Measurements from ENCODE around the gene CHL1.
A peak's percentile ranks its signal among the peaks of the same experiment; 100 is the strongest.
"Not testable (repeated sequence)": the region's sequence is repeated elsewhere in the genome, so short reads cannot be mapped to it uniquely, and the experiment has no call there.

The CHL1 gene

DNA sequence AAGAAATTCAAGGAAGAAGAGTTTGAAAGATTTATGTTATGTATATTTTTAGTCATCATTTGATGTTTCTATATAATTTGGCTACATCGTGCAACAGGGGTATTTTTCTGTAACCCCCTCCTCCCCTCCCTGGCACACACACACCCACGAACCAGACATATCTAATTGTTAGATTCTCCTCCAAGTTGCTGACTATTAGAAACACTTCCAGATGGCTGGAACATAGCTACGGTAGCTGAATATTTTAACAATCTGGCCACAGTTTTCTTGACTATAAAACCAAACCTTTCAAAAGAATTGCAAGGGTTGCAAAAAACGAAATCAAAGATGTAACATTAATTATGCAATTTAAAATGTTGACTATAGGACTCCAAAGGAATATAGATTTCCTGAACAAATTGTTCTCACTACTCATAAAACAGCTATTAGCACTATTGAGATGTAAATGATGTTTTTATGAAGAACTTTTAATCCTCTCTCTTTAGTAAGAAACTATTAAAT lies 154.4 kb downstream of the CHL1 start:
- no peak overlapping the region for H3K4me2 ChIP-seq
- no peaks in the 10 kb centered on the region for H4K20me1 ChIP-seq
- no peak for TF ChIP-seq Cebpa-rat (IDR thresholded peaks at IDR 0.05)
- H3K27me3 ChIP-seq = no peaks in the 10 kb centered on the region
- H3K9me3 ChIP-seq = no peaks in the 10 kb centered on the region
- H3K4me1 ChIP-seq = 0 out of 2 replicates have a peak, but pooled peaks cover 4% of the 10 kb centered on the region
- no peaks in the 10 kb centered on the region for H3K36me3 ChIP-seq
- no peak overlapping the region for H3K4me3 ChIP-seq
- no peak overlapping the region for H3K9ac ChIP-seq
- no peak overlapping the region for H3K27ac ChIP-seq

DNA sequence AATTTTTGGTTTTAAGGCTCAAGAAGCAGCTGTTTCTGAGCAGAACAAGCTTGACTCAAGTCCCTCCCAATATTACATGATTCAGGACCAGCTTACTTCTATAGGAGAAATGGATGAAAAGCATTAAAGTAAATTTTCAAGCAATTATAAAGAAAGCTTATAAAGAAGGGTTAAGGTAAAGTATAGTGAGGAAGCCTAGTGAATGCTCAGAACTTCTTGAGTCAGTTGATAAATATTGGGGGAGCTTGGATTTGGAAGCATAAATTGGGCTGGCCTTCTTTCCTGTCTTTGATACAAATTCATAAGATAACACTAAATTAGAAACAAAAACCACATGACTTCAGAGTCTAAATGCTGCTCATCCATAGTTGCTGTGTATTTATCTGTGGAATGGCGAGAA lies 156.0 kb downstream of the CHL1 start:
- Histone ChIP-seq H3K27ac (no peak overlapping the region), H3K4me2 (no peak overlapping the region), H3K36me3 (no peaks in the 10 kb centered on the region), H3K9me3 (no peaks in the 10 kb centered on the region), H3K27me3 (no peaks in the 10 kb centered on the region), H3K9ac (no peak overlapping the region), H4K20me1 (no peaks in the 10 kb centered on the region), H3K4me3 (no peak overlapping the region), H3K4me1 (0 out of 2 replicates have a peak, but pooled peaks cover 4% of the 10 kb centered on the region)
- TF ChIP-seq Cebpa-rat (IDR thresholded peaks at IDR 0.05) = no peak

DNA sequence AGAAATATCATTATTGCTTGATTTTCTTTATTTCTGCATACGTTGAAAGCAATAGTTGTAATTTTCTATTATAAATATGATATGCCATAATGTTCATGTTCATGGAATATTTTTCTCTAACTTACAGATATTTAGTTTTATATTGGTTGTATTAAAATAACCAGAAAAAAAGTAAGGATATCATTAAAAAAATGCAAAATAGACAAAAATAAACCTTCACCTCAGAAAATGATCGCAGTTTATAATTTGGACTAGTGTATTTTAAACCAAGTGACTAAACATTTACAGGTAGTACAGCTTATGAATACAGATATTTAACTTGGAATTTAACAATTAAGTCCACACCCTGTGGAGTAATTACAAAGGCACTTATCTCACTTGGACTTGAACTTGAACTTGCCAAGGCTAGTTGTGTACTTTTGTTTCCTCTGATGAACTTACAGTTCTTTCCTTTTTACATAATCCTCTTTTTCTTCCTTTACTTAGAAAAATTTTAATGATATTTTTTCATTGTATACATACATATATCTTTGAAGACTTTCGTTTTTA lies 156.7 kb downstream of the CHL1 start:
- H3K36me3 ChIP-seq = no peaks in the 10 kb centered on the region
- no peak for TF ChIP-seq Cebpa-rat (IDR thresholded peaks at IDR 0.05)
- H3K4me1 ChIP-seq = 0 out of 2 replicates have a peak, but pooled peaks cover 4% of the 10 kb centered on the region
- no peak overlapping the region for H3K9ac ChIP-seq
- H3K4me2 ChIP-seq = no peak overlapping the region
- no peaks in the 10 kb centered on the region for H3K27me3 ChIP-seq
- H3K27ac ChIP-seq = no peak overlapping the region
- H3K4me3 ChIP-seq = no peak overlapping the region
- H4K20me1 ChIP-seq = no peaks in the 10 kb centered on the region
- H3K9me3 ChIP-seq = no peaks in the 10 kb centered on the region

DNA sequence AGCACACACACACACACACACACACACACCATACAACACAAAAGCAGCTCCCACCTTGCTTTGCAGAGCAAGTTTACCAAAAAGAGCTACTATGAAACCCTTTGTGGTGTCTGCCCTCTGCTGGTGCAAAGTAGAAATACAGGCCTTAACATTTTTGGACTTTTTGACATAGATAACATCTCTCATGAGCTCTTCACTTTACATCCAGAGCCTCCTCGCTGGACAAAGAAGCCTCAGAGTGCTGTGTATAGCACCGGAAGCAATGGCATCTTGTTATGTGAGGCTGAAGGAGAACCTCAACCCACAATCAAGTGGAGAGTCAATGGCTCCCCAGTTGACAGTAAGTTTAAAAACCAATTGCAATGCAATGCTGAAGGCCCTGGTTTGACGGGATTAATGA lies 157.9 kb downstream of the CHL1 start:
- Histone ChIP-seq H3K4me3 (no peak overlapping the region), H3K4me2 (no peak overlapping the region), H4K20me1 (no peaks in the 10 kb centered on the region), H3K9me3 (no peaks in the 10 kb centered on the region), H3K4me1 (peaks cover 8% of the 10 kb centered on the region), H3K9ac (no peak overlapping the region), H3K27me3 (no peaks in the 10 kb centered on the region), H3K27ac (no peak overlapping the region), H3K36me3 (no peaks in the 10 kb centered on the region)
- no peak for TF ChIP-seq Cebpa-rat (IDR thresholded peaks at IDR 0.05)

DNA sequence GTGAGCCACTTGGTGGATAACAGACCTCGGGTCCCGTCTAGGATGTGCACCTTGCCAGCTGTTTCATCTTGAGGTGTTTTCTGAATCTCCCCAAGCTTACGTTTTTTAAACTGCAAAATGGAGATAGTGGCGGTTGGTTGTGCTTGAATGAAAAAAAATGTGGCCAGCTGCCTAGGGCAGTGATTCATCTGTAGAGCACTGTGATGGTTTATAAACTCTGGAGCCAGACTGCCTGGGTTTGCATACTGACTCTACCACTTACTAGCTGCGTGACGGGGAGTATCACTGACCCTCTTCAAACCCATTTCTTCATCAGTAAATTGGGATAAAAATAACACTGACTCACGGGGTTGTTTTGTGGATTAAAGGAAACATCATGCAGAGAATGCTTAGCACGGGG lies 159.1 kb downstream of the CHL1 start:
- Histone ChIP-seq H3K9me3 (no peaks in the 10 kb centered on the region), H3K27ac (no peak overlapping the region), H4K20me1 (no peaks in the 10 kb centered on the region), H3K4me3 (no peak overlapping the region), H3K36me3 (no peaks in the 10 kb centered on the region), H3K27me3 (no peaks in the 10 kb centered on the region), H3K4me2 (no peak overlapping the region), H3K4me1 (peaks cover 17% of the 10 kb centered on the region), H3K9ac (no peak overlapping the region)
- TF ChIP-seq Cebpa-rat (IDR thresholded peaks at IDR 0.05) = no peak

DNA sequence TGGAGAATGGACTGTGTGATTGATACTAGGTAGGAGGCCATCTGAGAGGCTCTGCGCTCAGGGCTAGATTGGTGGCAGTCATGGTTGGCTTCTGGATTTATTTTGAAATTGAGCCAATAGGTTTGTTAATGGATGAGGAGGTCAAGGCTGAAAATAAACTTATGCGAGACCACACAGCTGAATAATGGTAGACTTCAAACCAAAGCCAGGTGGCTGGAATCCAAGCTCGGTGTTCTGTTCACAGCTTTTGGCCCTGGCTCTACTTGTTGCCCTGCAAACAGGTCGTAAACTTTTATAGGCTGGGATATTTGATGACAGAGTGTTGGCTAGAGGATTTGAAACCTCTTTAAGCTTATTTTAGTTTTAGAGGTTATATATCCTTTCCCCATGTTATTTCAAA lies 160.4 kb downstream of the CHL1 start:
- Histone ChIP-seq H3K9ac (no peak overlapping the region), H3K9me3 (no peaks in the 10 kb centered on the region), H3K4me1 (peaks cover 17% of the 10 kb centered on the region), H3K27me3 (no peaks in the 10 kb centered on the region), H3K4me2 (no peak overlapping the region), H3K4me3 (no peak overlapping the region), H3K27ac (no peak overlapping the region), H4K20me1 (no peaks in the 10 kb centered on the region), H3K36me3 (no peaks in the 10 kb centered on the region)
- no peak for TF ChIP-seq Cebpa-rat (IDR thresholded peaks at IDR 0.05)

DNA sequence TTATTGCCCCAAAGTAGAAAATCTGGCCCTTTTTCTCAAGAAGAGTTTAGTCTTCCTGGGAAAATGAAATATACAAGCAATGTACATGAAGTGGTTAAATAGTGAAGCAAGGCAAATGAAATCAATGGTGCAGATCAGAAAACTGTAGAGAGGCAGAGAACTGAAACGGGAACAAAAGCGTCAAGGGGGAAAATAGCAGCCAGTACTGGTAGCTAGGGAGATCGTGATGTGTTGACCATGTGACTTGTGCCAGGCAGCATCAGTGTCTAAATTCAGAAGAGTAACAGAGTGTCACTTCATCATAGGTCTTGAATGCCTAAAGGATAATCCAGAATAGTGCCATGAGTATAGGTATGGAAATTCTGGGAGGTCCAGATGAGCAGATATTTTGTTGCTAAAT lies 163.1 kb downstream of the CHL1 start:
- Histone ChIP-seq H3K36me3 (no peaks in the 10 kb centered on the region), H3K4me1 (peaks cover 12% of the 10 kb centered on the region), H3K27ac (no peak overlapping the region), H3K9ac (no peak overlapping the region), H3K9me3 (no peaks in the 10 kb centered on the region), H3K4me2 (peak overlapping the region; percentile 41), H3K27me3 (no peaks in the 10 kb centered on the region), H3K4me3 (no peak overlapping the region), H4K20me1 (no peaks in the 10 kb centered on the region)
- TF ChIP-seq Cebpa-rat (IDR thresholded peaks at IDR 0.05) = no peak

DNA sequence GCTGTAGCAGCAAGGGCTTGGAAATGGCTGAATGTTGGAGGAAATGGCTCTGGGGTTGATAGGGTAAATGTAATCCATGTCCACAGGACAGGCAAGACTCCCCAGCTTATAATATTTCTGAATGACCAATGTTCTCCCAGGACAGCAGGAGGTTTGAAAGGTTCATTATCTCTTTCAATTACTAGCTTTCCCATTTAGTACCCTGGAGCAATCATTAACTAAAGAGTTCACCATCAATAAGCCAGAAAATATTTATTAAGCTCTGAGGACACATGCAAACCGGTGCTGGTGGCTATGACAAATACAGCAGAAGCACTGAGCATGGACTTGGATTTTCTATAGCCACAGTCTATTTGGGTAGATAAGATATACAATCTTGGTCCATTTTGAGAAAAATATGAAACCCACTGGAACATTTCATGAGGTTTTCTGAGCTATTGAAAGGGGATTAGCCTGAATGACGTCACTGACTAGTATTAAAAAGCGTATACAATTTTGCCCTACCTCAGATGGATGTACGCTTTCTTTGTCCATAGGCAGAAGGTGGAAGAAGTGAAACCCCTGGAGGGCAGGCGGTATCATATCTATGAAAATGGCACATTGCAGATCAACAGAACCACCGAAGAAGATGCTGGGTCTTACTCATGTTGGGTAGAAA lies 166.2 kb downstream of the CHL1 start:
- Histone ChIP-seq H3K9ac (no peak overlapping the region), H4K20me1 (no peaks in the 10 kb centered on the region), H3K27me3 (no peaks in the 10 kb centered on the region), H3K36me3 (no peaks in the 10 kb centered on the region), H3K4me2 (no peak overlapping the region), H3K9me3 (no peaks in the 10 kb centered on the region; the same call in 1 of the 2 replicates), H3K27ac (no peak overlapping the region), H3K4me1 (peaks cover 12% of the 10 kb centered on the region), H3K4me3 (no peak overlapping the region)
- no peak for TF ChIP-seq Cebpa-rat (IDR thresholded peaks at IDR 0.05)

DNA sequence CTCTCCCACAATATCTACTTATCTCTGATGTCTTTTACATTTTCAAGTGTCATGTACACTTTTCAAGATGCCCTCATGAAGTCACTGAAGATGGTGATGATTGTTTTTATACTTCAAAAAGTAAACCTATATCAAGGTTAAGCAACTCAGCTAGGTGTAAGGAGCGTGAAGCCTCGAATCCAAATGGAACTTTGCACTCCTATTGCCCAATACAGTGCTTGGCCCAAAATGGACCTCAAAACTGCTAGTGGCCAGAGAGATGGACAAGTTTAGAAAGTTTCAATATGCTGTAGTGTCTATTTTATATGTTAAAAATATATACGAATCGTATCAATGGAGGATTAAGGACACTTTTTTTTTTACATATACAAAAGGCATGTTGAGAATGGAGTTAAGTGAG lies 167.7 kb downstream of the CHL1 start:
- peaks cover 10% of the 10 kb centered on the region for H3K9me3 ChIP-seq
- TF ChIP-seq Cebpa-rat (IDR thresholded peaks at IDR 0.05) = no peak
- no peak overlapping the region for H3K4me2 ChIP-seq
- no peak overlapping the region for H3K4me3 ChIP-seq
- no peak overlapping the region for H3K9ac ChIP-seq
- no peaks in the 10 kb centered on the region for H3K36me3 ChIP-seq
- H3K27ac ChIP-seq = no peak overlapping the region
- H3K4me1 ChIP-seq = peaks cover 10% of the 10 kb centered on the region
- H4K20me1 ChIP-seq = no peaks in the 10 kb centered on the region
- no peaks in the 10 kb centered on the region for H3K27me3 ChIP-seq

DNA sequence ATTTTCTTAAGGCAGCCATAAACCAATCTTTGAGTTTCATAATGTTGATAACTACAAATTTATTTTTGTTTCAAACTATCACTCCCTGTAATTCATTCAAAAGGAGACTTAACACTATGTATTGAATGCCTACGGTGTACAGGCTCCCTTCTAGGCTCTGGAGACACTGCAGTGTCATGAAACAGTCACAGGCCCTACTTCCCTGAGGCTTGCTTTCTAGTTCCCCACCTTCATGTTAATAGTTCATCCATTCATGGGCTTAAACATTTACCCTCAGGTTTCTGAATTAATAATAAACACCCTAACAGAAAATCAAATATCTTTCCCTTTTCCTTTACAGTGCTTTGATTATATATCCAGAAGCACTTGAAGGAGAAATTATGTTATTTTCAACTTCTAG lies 168.7 kb downstream of the CHL1 start:
- Histone ChIP-seq H3K4me1 (peaks cover under 1% of the 10 kb centered on the region; the same call in 1 of the 2 replicates), H3K9me3 (peaks cover 10% of the 10 kb centered on the region), H3K9ac (no peak overlapping the region)

DNA sequence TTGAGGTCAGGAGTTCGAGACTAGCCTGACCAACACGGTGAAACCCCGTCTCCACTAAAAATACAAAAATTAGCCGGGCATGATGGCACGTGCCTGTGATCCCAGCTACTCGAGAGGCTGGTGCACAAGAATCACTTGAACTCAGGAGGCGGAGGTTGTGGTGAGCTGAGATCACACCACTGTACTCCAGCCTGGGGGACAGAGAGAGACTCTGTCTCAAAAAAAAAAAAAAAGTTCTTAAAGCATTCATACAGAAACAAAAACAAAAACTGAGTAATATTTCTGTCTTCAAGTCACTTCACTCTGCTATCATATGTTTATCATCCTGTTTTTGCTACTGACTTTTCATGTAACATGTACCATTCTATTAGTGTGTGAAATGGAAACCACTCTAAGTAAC lies 169.7 kb downstream of the CHL1 start:
- not testable (repeated sequence) for H4K20me1 ChIP-seq, H3K9ac ChIP-seq, H3K4me3 ChIP-seq, H3K27me3 ChIP-seq, H3K27ac ChIP-seq, H3K4me1 ChIP-seq, H3K36me3 ChIP-seq, H3K9me3 ChIP-seq, H3K4me2 ChIP-seq

More for the DNA sequence above, 168.7 kb downstream of the CHL1 start:
- Histone ChIP-seq H3K36me3 (no peaks in the 10 kb centered on the region), H3K27me3 (no peaks in the 10 kb centered on the region), H3K4me2 (no peak overlapping the region), H4K20me1 (no peaks in the 10 kb centered on the region), H3K27ac (no peak overlapping the region), H3K4me3 (no peak overlapping the region)
- no peak for TF ChIP-seq Cebpa-rat (IDR thresholded peaks at IDR 0.05)

Measured in BLaER1 (cell line).